ENCODE data around the gene CEP41. TPM values are rescaled to one million over a fixed set of nuclear protein-coding genes. Genes with fewer than 3 reads are reported as not detected.
A peak's percentile ranks its signal among the peaks of the same experiment; 100 is the strongest.

The CEP41 gene
- total RNA-seq, 1 experiment from 2014 or later, result 14.0 TPM

DNA sequence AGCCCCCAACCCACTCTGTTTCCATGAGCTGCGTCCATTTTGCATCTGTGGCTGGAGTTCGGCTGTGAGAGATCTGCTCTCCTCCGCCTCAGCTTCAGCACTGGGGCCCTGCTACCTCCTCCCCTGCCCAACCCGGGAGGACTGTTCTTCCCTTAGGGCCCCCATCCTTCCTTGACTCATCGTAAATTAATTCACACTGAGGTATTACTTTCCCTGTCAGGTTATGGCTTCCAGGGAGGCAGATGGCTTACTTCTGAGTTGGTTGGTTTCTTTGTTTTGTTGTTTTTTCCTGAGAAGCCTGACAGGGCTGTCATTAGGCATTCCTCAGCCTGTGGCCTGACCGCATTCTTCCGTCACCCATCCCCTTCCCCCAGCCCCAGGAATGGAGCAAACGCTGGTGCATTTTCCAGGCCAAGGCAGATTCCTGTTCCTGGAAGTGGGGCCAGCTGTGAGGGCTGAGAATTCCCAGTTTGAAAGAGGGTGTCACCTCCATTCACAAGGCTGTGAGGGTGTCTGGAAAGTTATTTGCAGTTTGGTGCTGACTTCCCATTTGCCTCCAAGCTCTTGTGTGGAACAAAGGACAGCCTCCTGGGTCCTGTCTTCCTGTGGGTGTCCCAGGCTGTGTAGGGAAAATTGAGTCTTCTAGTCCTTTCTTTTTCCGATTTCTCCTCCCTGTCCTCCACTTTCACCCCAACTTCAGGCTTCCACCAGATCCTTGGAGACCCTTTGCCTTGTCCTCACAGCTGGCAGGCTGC lies 84.5 kb downstream of the CEP41 start:
- Mint-ChIP-seq H3K4me3 (ENCODE audit: unreplicated experiment) (peak overlapping the region; percentile 50), H3K9me3 (ENCODE audit: unreplicated experiment) (peaks cover 15% of the 10 kb centered on the region), H3K4me1 (ENCODE audit: insufficient read depth, unreplicated experiment) (peaks cover 53% of the 10 kb centered on the region), H3K27ac (ENCODE audit: low read depth, unreplicated experiment) (peak overlapping the region; percentile 68), H3K36me3 (ENCODE audit: insufficient read depth, unreplicated experiment) (peaks cover 13% of the 10 kb centered on the region), H3K27me3 (ENCODE audit: insufficient read depth, unreplicated experiment) (no peaks in the 10 kb centered on the region)
- intact Hi-C loops (cut with micrococcal nuclease), result loop anchor here (2.0 to 10.0 kb wide), 3 partner anchors 63 to 151 kb away; partner anchors contain the start of genes CPA4, SSMEM1 and TMEM209
- DNase-seq (ENCODE audit: unreplicated experiment), result peak; percentile 95
- CTCF ChIA-PET, result interaction anchor here (0.9 to 3.8 kb wide), 4 partner anchors 24 to 481 kb away, joined by 3 to 11 read pairs (median 3); partner anchors contain the start of gene CPA4
- BruUV-seq (replicated peaks), result no TSS peak
- no peak for TF ChIP-seq CTCF (IDR thresholded peaks at IDR 0.05; ENCODE audit: unreplicated experiment)
- POLR2A ChIA-PET, result interaction anchor here (0.5 to 3.1 kb wide), 11 partner anchors 24 to 1617 kb away, joined by 3 to 26 read pairs (median 5); partner anchors contain the start of genes CPA4, KLHDC10 and TMEM209

DNA sequence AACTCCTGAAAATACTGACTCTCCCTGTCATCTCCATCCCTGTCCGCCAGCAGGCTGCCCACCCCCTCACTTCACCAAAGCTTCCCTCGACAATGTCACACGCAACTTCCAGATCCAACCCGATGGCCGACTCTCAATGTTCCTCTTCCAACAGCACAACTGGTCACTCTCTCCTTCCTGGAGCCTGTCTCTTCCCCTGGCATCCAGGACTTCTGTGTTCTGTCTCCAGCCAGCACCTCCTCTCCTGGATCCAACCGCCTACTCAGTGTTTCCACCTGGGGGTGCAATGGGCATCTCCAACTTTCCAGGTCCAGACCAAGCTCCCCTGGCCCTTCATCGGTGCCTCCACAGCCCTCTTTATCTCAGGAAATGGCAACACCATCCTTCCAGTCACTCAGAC lies 87.6 kb downstream of the CEP41 start:
- no peak overlapping the region for H3K4me3 Mint-ChIP-seq (ENCODE audit: unreplicated experiment)
- peaks cover 7% of the 10 kb centered on the region for H3K36me3 Mint-ChIP-seq (ENCODE audit: insufficient read depth, unreplicated experiment)
- H3K27ac Mint-ChIP-seq (ENCODE audit: low read depth, unreplicated experiment), result no peak overlapping the region
- CTCF ChIA-PET, result interaction anchor here (0.7 to 0.9 kb wide), 2 partner anchors 58 to 59 kb away, joined by 3 to 6 read pairs; no protein-coding TSS in a partner anchor
- intact Hi-C loops (cut with micrococcal nuclease), result loop anchor here (10.0 kb wide), 1 partner anchor 148 kb away; the partner anchor contains the start of genes SSMEM1 and TMEM209
- no peak for DNase-seq (ENCODE audit: unreplicated experiment)
- POLR2A ChIA-PET, result interaction anchor here (0.6 to 2.3 kb wide), 4 partner anchors 10 to 60 kb away, joined by 3 to 12 read pairs (median 4); partner anchors contain the start of gene CPA4
- H3K27me3 Mint-ChIP-seq (ENCODE audit: insufficient read depth, unreplicated experiment), result no peaks in the 10 kb centered on the region
- H3K9me3 Mint-ChIP-seq (ENCODE audit: unreplicated experiment), result no peaks in the 10 kb centered on the region
- peaks cover 57% of the 10 kb centered on the region for H3K4me1 Mint-ChIP-seq (ENCODE audit: insufficient read depth, unreplicated experiment)
- no peak for TF ChIP-seq CTCF (IDR thresholded peaks at IDR 0.05; ENCODE audit: unreplicated experiment)
- no TSS peak for BruUV-seq (replicated peaks)

- Mint-ChIP-seq H3K4me1 (ENCODE audit: insufficient read depth, unreplicated experiment) (peaks cover 57% of the 10 kb centered on the region), H3K36me3 (ENCODE audit: insufficient read depth, unreplicated experiment) (peaks cover 5% of the 10 kb centered on the region), H3K4me3 (ENCODE audit: unreplicated experiment) (peak overlapping the region; percentile 29), H3K27me3 (ENCODE audit: insufficient read depth, unreplicated experiment) (no peaks in the 10 kb centered on the region), H3K27ac (ENCODE audit: low read depth, unreplicated experiment) (no peak overlapping the region), H3K9me3 (ENCODE audit: unreplicated experiment) (no peaks in the 10 kb centered on the region)
- DNase-seq (ENCODE audit: unreplicated experiment), result peak; percentile 65
- no peak for TF ChIP-seq CTCF (IDR thresholded peaks at IDR 0.05; ENCODE audit: unreplicated experiment)
- CTCF ChIA-PET, result interaction anchor here (0.7 to 0.9 kb wide), 2 partner anchors 58 to 215 kb away, joined by 3 read pairs; no protein-coding TSS in a partner anchor
- POLR2A ChIA-PET, result interaction anchor here (0.6 to 2.3 kb wide), 5 partner anchors 11 to 486 kb away, joined by 3 to 12 read pairs (median 4); partner anchors contain the start of gene CPA4
- no TSS peak for BruUV-seq (replicated peaks)
- intact Hi-C loops (cut with micrococcal nuclease), result loop anchor here (10.0 kb wide), 1 partner anchor 148 kb away; the partner anchor contains the start of genes SSMEM1 and TMEM209
Observed at GRCh38 chr7:130352194-130353074, 88.4 kb downstream of the CEP41 start.

Measured in MCF 10A (cell line).